GM18508 (cell line): Measurements from ENCODE around the gene BAIAP2L1.

Source experiments
- ATAC-seq: cut with Tn5 transposase; IDR thresholded peaks from one replicate; pipeline ENCODE4 v1.9.1; 2021; ENCODE audit warnings: moderate number of reproducible peaks; ENCODE audit not compliant: insufficient read depth, unreplicated experiment

Gene BAIAP2L1

DNA sequence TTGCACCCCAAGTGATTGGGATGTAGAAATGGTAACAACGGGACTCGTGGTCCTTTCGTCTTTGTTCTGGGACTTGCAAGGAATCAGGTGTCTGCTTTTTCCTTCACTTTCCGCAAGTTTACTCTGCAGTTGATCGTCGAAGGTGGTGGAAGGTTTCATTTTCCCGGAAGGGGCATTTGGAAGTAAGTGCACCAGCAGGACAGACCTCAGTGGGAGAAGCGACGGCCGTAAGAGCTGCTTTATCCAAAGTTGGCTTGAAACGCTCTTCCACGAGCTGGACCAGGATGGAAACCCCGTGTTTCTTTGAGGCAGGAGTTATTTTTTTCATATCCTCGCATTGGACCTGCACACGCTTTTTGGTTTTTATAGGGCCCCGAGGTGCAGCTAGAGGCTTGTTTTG lies 118.2 kb downstream of the BAIAP2L1 start:
- no peak for ATAC-seq

DNA sequence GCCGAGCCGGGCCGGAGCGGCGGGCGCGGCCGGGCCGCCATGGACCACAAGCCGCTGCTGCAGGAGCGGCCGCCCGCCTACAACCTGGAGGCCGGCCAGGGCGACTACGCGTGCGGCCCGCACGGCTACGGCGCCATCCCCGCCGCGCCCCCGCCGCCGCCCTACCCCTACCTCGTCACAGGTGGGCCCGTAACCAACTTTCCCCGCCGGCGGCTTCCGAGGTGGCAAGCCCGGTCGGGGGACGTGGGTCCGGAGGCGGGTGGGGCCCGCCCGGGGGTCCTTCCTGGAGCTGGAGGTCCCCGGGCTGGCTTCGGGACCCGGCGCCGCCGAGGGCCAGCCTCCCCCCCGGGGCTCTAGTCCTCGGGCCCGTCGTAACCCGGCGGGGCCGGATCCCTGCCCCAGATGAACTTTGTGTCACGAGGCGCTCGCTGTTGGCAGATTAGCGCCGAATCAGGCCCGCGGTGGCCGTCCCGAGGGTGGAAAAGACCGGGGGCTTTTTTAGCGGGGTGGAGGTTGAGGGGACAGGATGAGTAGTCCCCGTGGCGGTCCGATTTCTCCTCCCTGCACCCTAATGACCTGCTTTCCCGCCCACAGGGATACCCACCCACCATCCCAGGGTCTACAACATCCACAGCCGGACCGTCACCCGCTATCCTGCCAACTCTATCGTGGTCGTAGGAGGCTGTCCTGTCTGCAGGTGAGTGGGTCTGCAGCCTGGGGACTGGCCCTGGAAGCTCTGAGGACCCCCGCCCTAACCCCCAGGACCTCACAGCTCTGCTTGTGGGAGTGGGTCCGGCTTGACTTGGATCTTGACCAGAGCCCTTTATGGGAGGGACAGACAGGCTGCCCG lies 118.9 kb downstream of the BAIAP2L1 start:
- peak; percentile 16 for ATAC-seq

DNA sequence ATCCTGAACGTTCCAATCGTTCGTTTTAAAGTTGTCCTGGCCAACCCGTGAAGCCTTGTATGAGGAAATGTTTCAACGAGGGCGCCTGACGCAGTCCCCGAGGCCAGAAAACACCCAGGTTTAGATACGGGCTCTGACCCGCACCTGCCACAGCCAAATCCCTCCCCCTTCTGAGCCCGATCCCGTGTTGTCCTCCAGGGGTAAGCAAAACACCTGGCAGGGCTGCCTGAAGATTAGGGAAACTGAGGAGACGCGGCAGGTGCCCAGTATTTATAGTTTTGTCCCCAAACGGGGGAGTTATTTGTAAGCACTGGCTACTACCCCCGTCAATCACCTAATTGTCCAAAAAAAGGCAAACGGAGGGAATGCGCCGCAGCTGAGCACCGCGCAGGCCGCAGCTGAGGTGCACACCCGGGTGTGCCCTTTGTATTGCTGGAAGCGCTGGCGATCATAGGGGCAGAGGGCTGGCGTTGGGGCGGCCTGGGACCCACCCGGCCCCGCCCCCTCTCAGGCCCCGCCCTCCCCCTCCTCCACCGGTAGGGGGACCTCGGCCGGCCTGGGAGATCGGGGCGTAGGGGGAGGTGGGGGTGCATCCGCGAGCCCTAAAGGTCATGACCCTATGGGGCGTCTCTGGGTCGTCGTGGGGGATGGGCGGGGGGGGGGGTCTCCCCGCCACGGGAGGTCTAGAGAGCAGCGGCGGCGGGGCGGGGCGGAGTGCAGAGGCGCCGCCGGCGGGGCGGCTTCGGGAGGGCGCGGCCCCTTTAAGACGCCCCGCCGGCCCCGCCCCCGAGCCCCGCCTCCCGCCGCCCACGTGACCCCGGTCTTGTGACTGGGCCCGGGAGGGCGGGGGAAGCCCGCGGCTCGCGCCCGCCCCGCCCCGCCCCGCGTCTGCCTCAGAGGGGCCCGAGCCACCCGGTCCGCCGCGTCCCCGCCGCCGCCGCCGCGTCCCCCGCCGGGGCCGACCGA lies 119.8 kb downstream of the BAIAP2L1 start, which contains the start of gene BRI3:
BRI3 (plus strand) TSS at position 896 of the 966 bp plus-strand sequence. CDS start 110 bp downstream, outside the sequence.
- peak; percentile 44 for ATAC-seq

- no peak for ATAC-seq
These were observed 120.6 kb downstream of the BAIAP2L1 start for GRCh38 chr7:98280296-98280695.

DNA sequence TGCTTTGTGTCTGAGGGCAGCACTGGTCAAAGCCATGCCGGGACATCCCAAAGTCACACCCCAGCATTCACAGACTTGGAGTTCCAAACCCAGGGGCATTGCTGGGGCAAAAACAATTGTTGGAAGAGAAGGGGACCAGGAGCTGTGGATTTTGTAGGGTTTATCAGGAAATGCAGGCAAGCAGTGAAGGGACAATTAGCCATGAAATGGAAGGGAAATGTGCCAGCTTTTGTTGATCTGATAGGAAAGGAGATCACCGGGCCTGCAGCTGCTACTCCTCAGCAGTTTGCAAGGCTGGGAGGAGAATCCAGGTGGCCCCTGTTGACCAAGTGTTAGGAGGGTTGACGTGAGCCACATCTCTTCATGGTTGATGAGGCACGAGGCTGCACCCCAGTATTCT lies 122.0 kb downstream of the BAIAP2L1 start:
- no peak for ATAC-seq

DNA sequence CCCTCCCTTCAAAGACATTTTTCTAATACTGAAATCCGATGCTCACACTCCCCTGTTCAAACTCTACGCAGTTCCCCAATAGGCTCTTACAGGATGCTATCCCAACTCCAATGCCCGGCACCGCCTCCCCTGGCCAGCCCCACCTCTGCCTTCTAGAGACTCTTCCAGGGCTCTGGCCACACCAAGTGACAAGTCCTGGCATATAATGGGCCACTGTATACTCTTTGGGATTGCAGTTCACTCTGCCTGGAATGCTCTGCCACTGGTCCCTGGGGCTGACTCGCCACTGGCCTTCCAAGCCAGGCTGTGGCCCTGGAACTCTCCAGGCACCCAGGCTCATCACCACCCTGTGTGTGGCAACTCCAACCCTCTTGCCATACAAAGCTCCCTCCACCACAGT lies 122.5 kb downstream of the BAIAP2L1 start:
- no peak for ATAC-seq

GRCh38 chr7:98276241-98276761 lies 124.6 kb downstream of the BAIAP2L1 start:
- ATAC-seq, result no peak

DNA sequence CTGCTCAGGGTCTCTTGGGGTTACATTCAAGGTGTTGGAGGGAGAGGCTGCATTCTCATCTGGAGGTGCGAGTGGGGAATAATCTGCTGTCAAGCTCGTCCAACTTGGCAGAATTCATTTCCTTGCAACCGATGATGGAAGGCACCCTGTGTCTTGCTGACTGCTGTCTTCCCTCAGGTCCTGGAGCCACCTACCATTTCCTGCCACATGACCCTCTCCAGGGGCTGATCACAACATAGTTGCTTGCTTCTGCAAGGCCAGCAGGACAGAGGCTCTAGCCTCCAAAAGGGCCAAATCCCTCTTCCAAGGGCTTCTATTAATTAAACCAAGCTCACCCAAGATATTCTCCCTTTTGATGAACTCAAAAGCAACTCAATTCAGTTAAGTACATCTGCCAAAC lies 133.6 kb downstream of the BAIAP2L1 start:
- no peak for ATAC-seq

GRCh38 chr7:98266840-98267239 lies 134.1 kb downstream of the BAIAP2L1 start:
- no peak for ATAC-seq

GRCh38 chr7:98265841-98266271 lies 135.0 kb downstream of the BAIAP2L1 start:
- ATAC-seq, result no peak

- no peak for ATAC-seq
These were observed 143.2 kb downstream of the BAIAP2L1 start for GRCh38 chr7:98257701-98258100.

- ATAC-seq, result no peak
These were observed 144.5 kb downstream of the BAIAP2L1 start for GRCh38 chr7:98256431-98256830.

- ATAC-seq, result no peak
These were observed 145.8 kb downstream of the BAIAP2L1 start for GRCh38 chr7:98254951-98255610.

DNA sequence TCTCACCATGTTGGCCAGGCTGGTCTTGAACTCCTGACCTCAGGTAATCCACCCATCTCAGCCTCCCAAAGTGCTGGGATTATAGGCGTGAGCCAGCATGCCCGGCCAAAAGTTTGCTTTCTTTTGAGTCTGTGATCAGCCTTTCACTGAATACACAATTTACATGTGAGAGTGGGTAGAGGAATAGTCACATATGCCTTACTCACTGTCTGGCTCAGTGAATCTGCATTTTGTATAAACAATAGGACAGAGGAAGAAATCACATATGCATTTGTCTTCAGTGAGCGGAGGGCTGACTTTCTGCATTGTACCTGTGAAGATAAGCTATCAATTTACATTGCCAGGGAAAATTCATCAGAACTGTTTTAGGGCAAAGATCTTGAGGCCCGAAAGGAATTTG lies 146.4 kb downstream of the BAIAP2L1 start:
- ATAC-seq, result no peak

DNA sequence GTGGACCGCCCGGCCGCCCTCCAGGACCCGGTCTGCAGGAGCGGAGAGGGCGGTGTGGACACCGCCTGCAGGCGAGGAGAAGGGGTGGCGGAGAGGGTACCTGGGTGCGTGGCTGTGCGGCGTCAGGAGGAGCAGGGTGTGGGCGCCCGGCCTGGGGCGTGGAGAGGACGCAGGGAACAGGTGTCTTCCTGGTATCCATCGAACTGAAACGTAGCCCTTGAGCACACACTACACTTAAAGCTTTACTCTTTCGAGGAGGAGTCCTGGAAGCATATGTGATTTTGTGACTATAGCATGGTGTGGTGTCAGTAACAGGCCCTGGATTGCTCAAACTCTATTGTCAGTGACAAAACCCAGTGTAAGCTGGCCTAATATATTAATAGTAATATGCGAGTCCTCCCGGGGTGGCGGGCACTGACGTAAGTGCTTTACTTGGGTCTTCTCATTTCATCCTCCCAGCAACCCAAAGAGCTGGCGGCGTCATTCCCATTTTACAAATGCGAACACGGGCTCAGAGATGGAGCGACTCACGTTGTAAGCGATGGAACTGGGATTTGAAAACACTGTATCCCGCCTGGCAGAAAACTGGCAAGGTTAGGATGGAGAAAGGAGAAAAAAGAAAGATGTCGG lies 148.3 kb downstream of the BAIAP2L1 start:
- ATAC-seq, result peak; percentile 19

DNA sequence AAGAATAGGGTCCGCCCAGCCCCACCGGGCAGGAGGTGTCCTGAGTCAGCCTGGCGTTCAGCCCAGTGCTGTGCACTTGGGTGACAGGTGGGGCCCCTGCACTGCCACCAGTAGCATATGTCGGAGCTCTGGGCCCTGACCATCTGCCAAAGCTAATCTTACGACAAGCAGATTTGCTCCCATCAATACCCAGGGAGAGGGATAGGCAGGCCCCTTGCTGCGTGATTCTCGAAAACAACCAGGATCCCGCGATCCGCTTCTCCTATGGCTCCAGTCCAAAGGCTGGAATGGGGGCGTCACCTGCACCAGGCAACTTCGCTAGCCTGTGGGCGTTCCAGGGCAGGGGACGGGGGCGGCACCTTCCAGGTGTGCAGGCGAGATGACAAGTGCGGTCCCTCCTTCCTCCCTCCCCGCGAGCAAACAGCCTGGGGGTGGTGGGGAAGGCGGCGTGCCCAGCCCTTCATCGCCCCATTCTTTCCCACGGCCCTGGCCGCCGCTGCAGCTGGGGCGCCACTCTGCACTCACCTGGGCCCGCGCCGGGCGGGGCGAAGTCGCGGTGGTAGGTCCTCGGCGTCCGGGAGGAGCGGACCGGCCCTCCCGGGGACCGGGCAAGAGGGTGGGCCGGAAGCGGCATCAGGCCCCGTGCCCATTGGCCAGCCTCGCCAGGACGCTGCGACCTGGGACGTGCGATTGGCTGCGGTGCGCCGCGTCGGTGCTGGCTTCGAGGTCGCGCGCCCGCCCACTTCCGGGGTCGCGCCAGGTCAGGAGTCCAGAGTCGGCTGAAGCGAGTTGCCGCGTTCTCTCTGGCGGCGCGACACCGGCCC lies 149.1 kb downstream of the BAIAP2L1 start, which contains the start of gene TECPR1:
TECPR1 (minus strand) TSS at position 632 of the 824 bp plus-strand sequence. CDS start 6,086 bp downstream, outside the sequence.
- ATAC-seq, result peak; percentile 92

DNA sequence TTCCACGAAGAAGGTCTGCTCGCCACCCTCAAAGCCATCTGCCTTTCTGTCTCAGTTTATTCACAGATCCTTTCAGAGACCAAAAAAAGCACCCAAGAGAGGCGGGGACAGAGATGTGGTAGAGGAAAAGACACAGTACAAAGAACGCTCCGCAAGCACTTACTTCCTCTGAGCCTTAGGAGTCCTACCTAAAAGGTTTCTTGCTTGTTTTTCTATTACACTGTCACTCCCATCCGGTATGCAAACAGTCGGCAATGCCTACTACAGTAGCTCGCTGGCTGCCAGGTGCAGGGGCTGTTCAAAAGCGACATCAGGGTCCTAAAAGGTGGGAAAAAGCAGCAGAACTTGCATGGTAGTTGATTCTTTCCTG lies 149.7 kb downstream of the BAIAP2L1 start:
- ATAC-seq, result peak; percentile 20

GRCh38 chr7:98250789-98251188 lies 150.1 kb downstream of the BAIAP2L1 start:
- no peak for ATAC-seq

DNA sequence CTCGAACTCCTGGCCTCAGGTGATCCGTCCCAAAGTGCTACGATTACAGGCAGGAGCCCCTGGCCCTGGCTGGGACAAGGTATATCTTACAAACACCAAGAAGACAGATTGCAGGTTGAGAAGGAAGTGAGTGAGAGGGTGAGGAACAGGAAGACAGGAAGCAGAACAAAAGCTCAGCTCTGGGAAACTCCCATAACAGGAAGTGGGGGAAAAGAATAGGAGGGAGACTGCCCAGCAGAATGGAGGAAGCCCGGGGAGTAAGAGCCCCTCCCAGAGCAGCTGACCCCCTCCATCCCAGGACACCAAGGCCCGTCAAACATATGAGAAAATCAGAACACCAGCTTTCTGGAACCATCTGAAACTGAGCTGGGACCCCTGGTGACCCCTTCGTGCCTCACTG lies 151.8 kb downstream of the BAIAP2L1 start:
- ATAC-seq, result no peak
